GM12874 (cell line): Measurements from ENCODE around the gene BRS3.

Experiments used
- CTCF ChIP-seq: IDR thresholded peaks from 2 replicates; pipeline ENCODE4 v1.5.1; 2011; ENCODE audit warnings: low read depth, mild to moderate bottlenecking, control low read depth, low read length, moderate library complexity; ENCODE audit not compliant: insufficient read depth

Gene BRS3

DNA sequence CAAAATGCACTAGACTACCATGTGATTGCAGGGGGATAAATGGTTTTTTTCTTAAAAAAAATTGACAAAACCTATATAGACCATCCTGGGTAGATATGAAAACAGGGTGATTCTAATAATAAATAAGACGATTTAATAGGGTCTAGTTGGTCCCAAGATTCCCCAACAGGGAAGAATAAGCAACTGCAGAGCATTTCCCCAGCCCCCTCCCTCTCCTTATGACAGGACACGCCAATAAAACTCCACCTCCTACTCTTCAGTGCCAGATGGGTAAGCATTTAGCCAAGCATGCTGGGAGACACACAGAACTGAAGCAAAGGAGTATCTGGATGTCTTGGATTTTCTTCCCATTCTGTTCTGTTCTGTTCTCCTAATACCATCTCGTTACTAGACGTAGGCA lies at the start of gene BRS3:
Gene BRS3 (plus strand): TSS at position 301 of the 400 bp plus-strand sequence. CDS start 168 bp downstream, outside the sequence.
- no peak for TF ChIP-seq CTCF

DNA sequence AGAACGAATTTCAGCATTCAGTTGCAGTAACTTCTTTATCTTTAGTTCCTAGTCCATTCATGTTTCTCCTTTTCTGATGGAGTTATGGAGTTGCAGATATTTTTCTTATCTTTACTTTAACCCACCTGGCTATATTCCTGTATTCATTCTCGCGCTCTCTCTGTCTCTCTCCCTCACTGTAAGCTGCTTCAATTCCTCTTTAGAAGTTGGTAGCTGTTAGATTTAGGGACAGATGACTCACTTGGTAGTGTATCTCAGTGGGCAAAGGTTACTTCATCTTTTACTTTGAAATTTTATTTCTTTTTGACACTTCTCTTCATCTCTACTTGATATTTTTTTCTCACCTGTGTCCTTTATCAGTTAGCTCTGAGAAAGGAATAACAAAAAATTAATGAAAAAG lies 49.6 kb upstream of the BRS3 start:
- no peak for TF ChIP-seq CTCF

DNA sequence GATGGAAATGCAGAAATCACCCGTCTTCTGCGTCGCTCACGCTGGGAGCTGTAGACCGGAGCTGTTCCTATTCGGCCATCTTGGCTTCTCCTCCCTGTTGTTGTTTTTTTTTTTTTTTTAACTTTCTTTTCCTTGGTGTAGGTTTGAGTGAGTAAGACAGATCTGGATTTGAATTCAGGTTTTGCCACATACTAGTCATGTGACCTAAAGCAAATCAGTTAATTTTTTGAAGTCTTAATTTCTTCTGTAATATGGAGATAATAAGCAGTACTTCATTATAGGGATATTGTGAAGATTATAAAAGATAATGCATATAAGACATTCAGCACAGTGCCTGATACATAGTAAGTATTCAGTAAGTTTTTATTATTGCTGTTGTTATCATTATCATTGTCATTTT lies 41.5 kb upstream of the BRS3 start:
- no peak for TF ChIP-seq CTCF

- no peak for TF ChIP-seq CTCF
These were observed 40.4 kb upstream of the BRS3 start for GRCh38 chrX:136447308-136447707.

DNA sequence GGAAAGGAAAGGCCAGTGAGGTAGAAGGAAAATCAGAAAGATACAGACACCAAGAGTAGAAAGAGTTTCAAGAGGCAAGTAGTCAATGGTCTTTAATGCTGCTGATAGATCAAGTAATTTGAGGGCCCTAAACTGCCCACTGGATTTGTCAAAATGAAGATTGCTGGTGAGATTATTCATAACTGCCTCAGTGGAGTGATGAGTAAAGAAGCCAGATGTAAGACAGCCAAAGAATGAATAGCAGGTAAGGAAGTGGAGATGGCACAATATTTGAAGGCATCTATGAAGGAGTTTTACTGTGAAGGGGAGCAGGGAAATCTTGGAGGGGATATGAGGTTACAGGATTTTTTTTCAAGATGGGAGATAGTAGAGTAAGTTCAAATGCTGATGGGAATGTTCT lies 39.8 kb upstream of the BRS3 start:
- no peak for TF ChIP-seq CTCF

DNA sequence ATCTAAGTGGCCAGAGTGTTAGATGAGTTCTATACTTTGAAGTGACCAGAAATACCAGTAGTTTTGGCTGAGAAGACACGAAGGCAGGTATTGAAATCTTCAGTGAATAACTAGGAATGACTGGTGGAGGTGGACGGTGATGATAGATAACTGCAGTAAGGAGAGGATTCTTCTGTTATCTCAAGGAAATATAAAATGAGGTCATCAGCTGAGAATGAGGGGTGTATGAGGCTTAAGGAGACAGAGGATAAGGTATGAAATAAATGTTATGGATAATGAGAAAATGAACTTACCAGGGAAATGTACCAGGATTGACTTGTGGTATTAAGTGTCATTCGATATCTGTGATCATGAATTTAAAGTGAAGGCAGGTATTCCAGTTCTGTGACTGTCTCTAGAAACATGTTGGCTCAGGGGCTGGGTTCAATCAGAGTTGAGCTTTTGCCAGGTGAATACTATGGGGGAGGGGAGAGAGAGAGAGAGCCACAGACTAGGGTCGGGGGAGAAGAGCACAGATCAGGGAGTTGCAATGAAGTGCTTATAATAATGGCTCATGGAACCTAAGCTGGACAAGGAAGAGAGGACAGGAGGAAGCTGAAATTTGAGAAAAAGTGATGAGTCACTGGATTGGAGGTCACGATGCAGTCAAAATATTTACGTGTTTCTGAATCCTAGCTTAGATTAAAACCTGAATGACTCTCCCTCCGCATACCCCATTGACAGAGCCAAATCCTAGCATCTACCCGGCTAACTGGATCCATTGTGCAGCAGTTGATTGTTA lies 37.5 kb upstream of the BRS3 start:
- TF ChIP-seq CTCF: no peak

GRCh38 chrX:136452614-136453013 lies 35.1 kb upstream of the BRS3 start:
- no peak for TF ChIP-seq CTCF
